IMR-90 (cell line): ENCODE results near the gene CDC5L.

Experiments used
- BHLHE40 ChIP-seq: fragments of 150-350 bp; IDR thresholded peaks from 2 replicates; pipeline ENCODE4 v1.6.1; 2016; ENCODE audit warnings: mild to moderate bottlenecking, low read depth, low read length
- CEBPB ChIP-seq: IDR thresholded peaks from 2 replicates; pipeline ENCODE4 v1.6.1; 2012; ENCODE audit warnings: low read depth, low read length, improper control_type of control experiment
- POLR2A ChIP-seq: IDR thresholded peaks from 2 replicates; pipeline ENCODE4 v1.6.1; 2012; ENCODE audit warnings: mild to moderate bottlenecking, low read depth, low read length
- RAD21 ChIP-seq: IDR thresholded peaks from 2 replicates; pipeline ENCODE4 v1.6.1; 2012; ENCODE audit warnings: low read length, improper control_type of control experiment
- RCOR1 ChIP-seq: IDR thresholded peaks from 2 replicates; pipeline ENCODE4 v1.6.1; 2012; ENCODE audit warnings: mild to moderate bottlenecking, low read length, improper control_type of control experiment; ENCODE audit not compliant: insufficient replicate concordance
- RFX5 ChIP-seq: IDR thresholded peaks from 2 replicates; pipeline ENCODE4 v1.8.0; 2012; ENCODE audit warnings: low read depth, mild to moderate bottlenecking, low read length, moderate library complexity
- USF2 ChIP-seq: fragments of 150-350 bp; IDR thresholded peaks from 2 replicates; pipeline ENCODE4 v1.6.1; 2017; ENCODE audit warnings: mild to moderate bottlenecking, antibody characterized with exemption, low read length, low read depth
- TF ChIP-seq, protein P1 (sequence below): conservative IDR thresholded peaks from 2 replicates; pipeline ENCODE4 v1.5.1; 2012; ENCODE audit warnings: mild to moderate bottlenecking, low read depth, low read length, improper control_type of control experiment

DNA sequence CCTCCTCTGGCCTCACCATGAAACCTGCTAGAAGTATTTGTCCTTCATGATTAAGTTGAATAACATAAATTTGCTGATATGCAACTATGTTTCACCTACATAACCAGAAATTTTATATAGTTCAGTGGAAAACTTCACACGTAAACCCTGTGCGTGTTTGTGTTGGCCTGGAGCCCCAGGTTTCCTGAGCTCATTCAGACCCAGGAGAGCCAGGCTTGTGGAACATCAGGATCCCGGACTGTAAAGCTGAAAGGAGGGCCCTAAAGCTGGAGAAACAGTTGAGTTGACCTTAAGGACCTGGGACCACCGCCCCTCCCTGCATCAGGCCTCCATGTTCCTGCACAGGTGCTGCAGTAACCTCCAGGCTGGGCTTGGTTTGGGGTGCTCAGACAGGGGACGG is 48.2 kb upstream of the CDC5L start:
- TF ChIP-seq, protein P1, sequence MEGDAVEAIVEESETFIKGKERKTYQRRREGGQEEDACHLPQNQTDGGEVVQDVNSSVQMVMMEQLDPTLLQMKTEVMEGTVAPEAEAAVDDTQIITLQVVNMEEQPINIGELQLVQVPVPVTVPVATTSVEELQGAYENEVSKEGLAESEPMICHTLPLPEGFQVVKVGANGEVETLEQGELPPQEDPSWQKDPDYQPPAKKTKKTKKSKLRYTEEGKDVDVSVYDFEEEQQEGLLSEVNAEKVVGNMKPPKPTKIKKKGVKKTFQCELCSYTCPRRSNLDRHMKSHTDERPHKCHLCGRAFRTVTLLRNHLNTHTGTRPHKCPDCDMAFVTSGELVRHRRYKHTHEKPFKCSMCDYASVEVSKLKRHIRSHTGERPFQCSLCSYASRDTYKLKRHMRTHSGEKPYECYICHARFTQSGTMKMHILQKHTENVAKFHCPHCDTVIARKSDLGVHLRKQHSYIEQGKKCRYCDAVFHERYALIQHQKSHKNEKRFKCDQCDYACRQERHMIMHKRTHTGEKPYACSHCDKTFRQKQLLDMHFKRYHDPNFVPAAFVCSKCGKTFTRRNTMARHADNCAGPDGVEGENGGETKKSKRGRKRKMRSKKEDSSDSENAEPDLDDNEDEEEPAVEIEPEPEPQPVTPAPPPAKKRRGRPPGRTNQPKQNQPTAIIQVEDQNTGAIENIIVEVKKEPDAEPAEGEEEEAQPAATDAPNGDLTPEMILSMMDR, result no peak
- no peak for TF ChIP-seq POLR2A
- no peak for TF ChIP-seq RCOR1
- TF ChIP-seq CEBPB, result no peak
- TF ChIP-seq RAD21, result no peak
- no peak for TF ChIP-seq RFX5
- TF ChIP-seq BHLHE40, result no peak
- no peak for TF ChIP-seq USF2
